ENCODE measurements around the gene VEZF1. TPM values are rescaled to one million over a fixed set of nuclear protein-coding genes. Genes with fewer than 3 reads are reported as not detected.

VEZF1 gene
- total and polyA plus RNA-seq, 10 donors, result 10.0 to 59.9 (median 50.8) TPM

- H3K9me3 ChIP-seq, result no peaks in the 10 kb centered on the region
- WGBS, 5 donors, result 83 to 95% (median 90%) methylated on average over 2 of the region's 2 CpGs
- no peak overlapping the region for H3K4me3 ChIP-seq
- H3K27me3 ChIP-seq (replicated peaks in 1 of 7), result peaks cover 0 to 24% (median 0%) of the 10 kb centered on the region in 7 donors
- no peak for DNase-seq
- no peak overlapping the region for H3K27ac ChIP-seq
- peaks cover 11 to 78% (median 45%) of the 10 kb centered on the region in 6 donors for H3K4me1 ChIP-seq
- no peaks in the 10 kb centered on the region for H3K36me3 ChIP-seq
- TF ChIP-seq POLR2AphosphoS5 (IDR thresholded peaks at IDR 0.05), result no peak
- no peak for TF ChIP-seq POLR2A (IDR thresholded peaks at IDR 0.05)
- no peak for TF ChIP-seq CTCF (IDR thresholded peaks at IDR 0.05 in 8 of 11, conservative IDR thresholded peaks at IDR 0.05 in 3 of 11)
- intact Hi-C loops (cut with DNase I; ENCODE audit: low total_unique reads), result no loop called here
Observed at GRCh38 chr17:57937492-57937891, 50.6 kb downstream of the VEZF1 start.

GRCh38 chr17:57935833-57936807 is 51.9 kb downstream of the VEZF1 start:
- no peak overlapping the region for H3K4me3 ChIP-seq
- peaks cover 15 to 72% (median 44%) of the 10 kb centered on the region in 6 donors for H3K4me1 ChIP-seq
- H3K9me3 ChIP-seq, result no peaks in the 10 kb centered on the region
- no peaks in the 10 kb centered on the region for H3K36me3 ChIP-seq
- H3K27ac ChIP-seq, result peak overlapping the region in 6 of 8 donors; percentile 62 to 73 (median 70)
- WGBS, 5 donors, result 56 to 69% (median 60%) methylated on average over 10 to 11 of the region's 11 CpGs
- no peak for DNase-seq
- intact Hi-C loops (cut with DNase I; ENCODE audit: low total_unique reads), result no loop called here
- H3K27me3 ChIP-seq (replicated peaks in 1 of 7), result peaks cover 0 to 14% (median 0%) of the 10 kb centered on the region in 7 donors
- TF ChIP-seq CTCF (IDR thresholded peaks at IDR 0.05 in 8 of 11, conservative IDR thresholded peaks at IDR 0.05 in 3 of 11) (no peak), POLR2A (IDR thresholded peaks at IDR 0.05) (no peak), POLR2AphosphoS5 (IDR thresholded peaks at IDR 0.05) (peak in 1 of 3 donors; percentile 22)

- H3K27me3 ChIP-seq (replicated peaks in 1 of 7), result peaks cover 0 to 30% (median 0%) of the 10 kb centered on the region in 7 donors
- intact Hi-C loops (cut with DNase I; ENCODE audit: low total_unique reads), result no loop called here
- H3K4me1 ChIP-seq, result peaks cover 7 to 67% (median 26%) of the 10 kb centered on the region in 6 donors
- TF ChIP-seq CTCF (IDR thresholded peaks at IDR 0.05 in 8 of 11, conservative IDR thresholded peaks at IDR 0.05 in 3 of 11) (no peak), POLR2AphosphoS5 (IDR thresholded peaks at IDR 0.05) (no peak), POLR2A (IDR thresholded peaks at IDR 0.05) (no peak)
- no peaks in the 10 kb centered on the region for H3K9me3 ChIP-seq
- WGBS, 5 donors, result 79 to 93% (median 88%) methylated on average over 11 to 12 of the region's 12 CpGs
- no peak overlapping the region for H3K4me3 ChIP-seq
- H3K27ac ChIP-seq, result no peak overlapping the region
- H3K36me3 ChIP-seq, result no peaks in the 10 kb centered on the region
- DNase-seq, result no peak
Observed at GRCh38 chr17:57931488-57932137, 56.4 kb downstream of the VEZF1 start.

GRCh38 chr17:57930239-57930638 is 57.8 kb downstream of the VEZF1 start:
- Histone ChIP-seq H3K27me3 (replicated peaks in 1 of 7) (peaks cover 0 to 33% (median 0%) of the 10 kb centered on the region in 7 donors), H3K9me3 (no peaks in the 10 kb centered on the region), H3K36me3 (no peaks in the 10 kb centered on the region), H3K4me1 (peaks cover 0 to 57% (median 17%) of the 10 kb centered on the region in 6 donors), H3K4me3 (no peak overlapping the region), H3K27ac (no peak overlapping the region)
- WGBS, 5 donors, result 87 to 96% (median 93%) methylated on average over 5 of the region's 5 CpGs
- intact Hi-C loops (cut with DNase I; ENCODE audit: low total_unique reads), result no loop called here
- DNase-seq, result no peak
- TF ChIP-seq CTCF (IDR thresholded peaks at IDR 0.05 in 8 of 11, conservative IDR thresholded peaks at IDR 0.05 in 3 of 11), result no peak
- no peak for TF ChIP-seq POLR2A (IDR thresholded peaks at IDR 0.05)
- no peak for TF ChIP-seq POLR2AphosphoS5 (IDR thresholded peaks at IDR 0.05)

Measured in spleen (tissue), 11 donors.